Liver (tissue), 9 donors: ENCODE results near the gene SHTN1. TPM values are rescaled to one million over a fixed set of nuclear protein-coding genes. Genes with fewer than 3 reads are reported as not detected.

Experiments
- DNase-seq: peaks from one replicate; pipeline ENCODE4 v3.0.0-alpha.2; 2017; ENCODE audit warnings: low spot score
- H3K27ac ChIP-seq, 2 donors: one replicate each; pipeline ENCODE4 v1.7.0; 2013; ENCODE audit warnings: inconsistent platforms in 2 of 2, low read length in 2 of 2, control low read depth in 1 of 2, low read depth in 1 of 2, mild to moderate bottlenecking in 1 of 2
- H3K27me3 ChIP-seq, 4 donors: one replicate each; pipeline versions ENCODE4 v1.6.1 to v1.7.0; 2013; ENCODE audit warnings: low read length in 3 of 4, inconsistent platforms in 1 of 4, mild to moderate bottlenecking in 1 of 4, moderate library complexity in 1 of 4; ENCODE audit not compliant: control insufficient read depth in 4 of 4, insufficient read depth in 4 of 4
- H3K36me3 ChIP-seq, 4 donors: one replicate each; pipeline versions ENCODE4 v1.6.1 to v1.7.0; 2013; ENCODE audit warnings: low read length in 3 of 4, mild to moderate bottlenecking in 3 of 4, low read depth in 1 of 4, moderate library complexity in 1 of 4; ENCODE audit not compliant: control insufficient read depth in 4 of 4, insufficient read depth in 3 of 4
- H3K4me1 ChIP-seq, 4 donors: one replicate each; pipeline versions ENCODE4 v1.6.1 to v1.7.0; 2013; ENCODE audit warnings: low read length in 3 of 4, mild to moderate bottlenecking in 3 of 4, moderate library complexity in 1 of 4; ENCODE audit not compliant: control insufficient read depth in 4 of 4, insufficient read depth in 4 of 4
- H3K4me3 ChIP-seq, 3 donors: one replicate each; pipeline versions ENCODE4 v1.6.1 to v1.7.0; 2013; ENCODE audit warnings: low read length in 3 of 3, control low read depth in 1 of 3, low read depth in 1 of 3, mild to moderate bottlenecking in 1 of 3
- H3K9ac ChIP-seq, 2 donors: one replicate each; pipeline ENCODE4 v1.7.0; 2013; ENCODE audit warnings: low read length in 2 of 2, mild to moderate bottlenecking in 2 of 2, moderate library complexity in 2 of 2, control low read depth in 1 of 2, low read depth in 1 of 2
- H3K9me3 ChIP-seq, 4 donors: one replicate each; pipeline versions ENCODE4 v1.6.1 to v1.7.0; 2013; ENCODE audit warnings: low read length in 3 of 4; ENCODE audit not compliant: control insufficient read depth in 4 of 4
- ATF3 ChIP-seq: IDR thresholded peaks from 2 replicates; pipeline ENCODE4 v1.6.1; 2016; ENCODE audit warnings: antibody characterized with exemption
- CTCF ChIP-seq: fragments of 150-350 bp; IDR thresholded peaks from 2 replicates; pipeline ENCODE4 v1.5.1; 2017; ENCODE audit warnings: improper control_type of control experiment, low read depth, low read length; ENCODE audit not compliant: missing input control
- EGR1 ChIP-seq, 2 donors: IDR thresholded peaks; 2 replicates each; pipeline ENCODE4 v1.6.1; 2016 to 2018; ENCODE audit warnings: antibody characterized with exemption in 2 of 2, low read depth in 2 of 2
- FOXA1 ChIP-seq: IDR thresholded peaks from 2 replicates; pipeline ENCODE4 v1.6.1; 2016; ENCODE audit warnings: antibody characterized with exemption
- FOXA2 ChIP-seq: IDR thresholded peaks from 2 replicates; pipeline ENCODE4 v1.6.1; 2016; ENCODE audit warnings: antibody characterized with exemption
- GABPA ChIP-seq, 2 donors: IDR thresholded peaks in 1 of 2; conservative IDR thresholded peaks in 1 of 2; 2 replicates each; pipeline ENCODE4 v1.6.1; 2016; ENCODE audit warnings: antibody characterized with exemption in 2 of 2, mild to moderate bottlenecking in 1 of 2, moderate library complexity in 1 of 2
- HNF4A ChIP-seq, 2 donors: conservative IDR thresholded peaks; 2 replicates each; pipeline ENCODE4 v1.6.1; 2016; ENCODE audit warnings: antibody characterized with exemption in 2 of 2, mild to moderate bottlenecking in 2 of 2
- HNF4G ChIP-seq: IDR thresholded peaks from 2 replicates; pipeline ENCODE4 v1.6.1; 2016; ENCODE audit warnings: antibody characterized with exemption
- JUND ChIP-seq, 2 donors: IDR thresholded peaks; 2 replicates each; pipeline ENCODE4 v1.6.1; 2016; ENCODE audit warnings: antibody characterized with exemption in 2 of 2
- MAX ChIP-seq: IDR thresholded peaks from 2 replicates; pipeline ENCODE4 v1.6.1; 2016; ENCODE audit warnings: antibody characterized with exemption
- NR2F2 ChIP-seq: IDR thresholded peaks from 2 replicates; pipeline ENCODE4 v1.6.1; 2016; ENCODE audit warnings: antibody characterized with exemption
- RAD21 ChIP-seq, 2 donors: IDR thresholded peaks; 2 replicates each; pipeline ENCODE4 v1.6.1; 2016; ENCODE audit warnings: antibody characterized with exemption in 2 of 2, mild to moderate bottlenecking in 2 of 2
- REST ChIP-seq: IDR thresholded peaks from 2 replicates; pipeline ENCODE4 v1.6.1; 2016; ENCODE audit warnings: antibody characterized with exemption, mild to moderate bottlenecking
- RXRA ChIP-seq, 2 donors: IDR thresholded peaks; 2 replicates each; pipeline ENCODE4 v1.6.1; 2017 to 2018; ENCODE audit warnings: antibody characterized with exemption in 2 of 2, mild to moderate bottlenecking in 1 of 2
- SP1 ChIP-seq: IDR thresholded peaks from 2 replicates; pipeline ENCODE4 v1.6.1; 2018; ENCODE audit warnings: antibody characterized with exemption, mild to moderate bottlenecking
- TAF1 ChIP-seq: conservative IDR thresholded peaks from 2 replicates; pipeline ENCODE4 v1.6.1; 2016; ENCODE audit warnings: antibody characterized with exemption, mild to moderate bottlenecking
- YY1 ChIP-seq: IDR thresholded peaks from 2 replicates; pipeline ENCODE4 v1.6.1; 2016; ENCODE audit warnings: antibody characterized with exemption, mild to moderate bottlenecking
- ZBTB33 ChIP-seq: IDR thresholded peaks from 2 replicates; pipeline ENCODE4 v1.6.1; 2016; ENCODE audit warnings: antibody characterized with exemption
- WGBS: extraction: QIAGEN DNeasy Blood & Tissue Kit; methylation state at CpG from one replicate; pipeline ENCODE4 v1.1.7; 2013; 5-methylcytosine and 5-hydroxymethylcytosine counted together
- polyA plus RNA-seq, 2 donors: library from polyadenylated mRNA; stranded (reverse) in 1 of 2; unstranded in 1 of 2; fragments of 200-250 nt in 1 of 2; fragments of >200 nt in 1 of 2; fragmentation: Nextera tagmentation in 1 of 2; extraction: Ambion mirVana in 1 of 2; gene quantifications; one replicate each; pipeline versions ENCODE4 v1.2.1 to v1.2.3, GENCODE V29; 2013 to 2015
- total RNA-seq, 2 donors: library from RNA; depleted of rRNA; stranded (reverse); fragments of >200 nt; gene quantifications; one replicate each; pipeline ENCODE4 v1.2.3, GENCODE V29; 2014
- donor health status: healthy.
- donor health status: healthy.
- donor health status: healthy.
- donor health status: healthy.
- donor health status: healthy.

Gene SHTN1
- total and polyA plus RNA-seq, 4 donors: 3.2 to 11.7 (median 10.3) TPM

- Histone ChIP-seq H3K9ac (no peak overlapping the region), H3K9me3 (no peaks in the 10 kb centered on the region), H3K36me3 (no peaks in the 10 kb centered on the region), H3K4me1 (peaks cover 0 to 5% (median 2%) of the 10 kb centered on the region in 4 donors), H3K4me3 (no peak overlapping the region), H3K27ac (no peak overlapping the region), H3K27me3 (no peaks in the 10 kb centered on the region)
- no peak for DNase-seq
- TF ChIP-seq ZBTB33: no peak
- no peak for TF ChIP-seq TAF1
- TF ChIP-seq GABPA (IDR thresholded peaks at IDR 0.05 in 1 of 2, conservative IDR thresholded peaks at IDR 0.05 in 1 of 2): no peak
- no peak for TF ChIP-seq FOXA1
- TF ChIP-seq MAX: no peak
- TF ChIP-seq RXRA (IDR thresholded peaks at IDR 0.05): no peak
- no peak for TF ChIP-seq JUND (IDR thresholded peaks at IDR 0.05)
- no peak for TF ChIP-seq HNF4G
- TF ChIP-seq EGR1 (IDR thresholded peaks at IDR 0.05; ENCODE audit: low read depth in 2 of 2): no peak
- TF ChIP-seq CTCF: no peak
- TF ChIP-seq FOXA2: no peak
- TF ChIP-seq YY1: no peak
- no peak for TF ChIP-seq NR2F2
- no peak for TF ChIP-seq SP1
- no peak for TF ChIP-seq HNF4A (conservative IDR thresholded peaks at IDR 0.05)
- no peak for TF ChIP-seq REST
- no peak for TF ChIP-seq RAD21 (IDR thresholded peaks at IDR 0.05)
- TF ChIP-seq ATF3: no peak
- 92% methylated on average over 4 of the region's 4 CpGs for WGBS
These were observed 15.5 kb downstream of the SHTN1 start for GRCh38 chr10:116989439-116989838.

GRCh38 chr10:116988311-116988710 lies 16.7 kb downstream of the SHTN1 start:
- DNase-seq: no peak

More at GRCh38 chr10:116988311-116988710, 16.7 kb downstream of the SHTN1 start:
- peaks cover 0 to 5% (median 0%) of the 10 kb centered on the region in 4 donors for H3K4me1 ChIP-seq
- H3K9me3 ChIP-seq: no peaks in the 10 kb centered on the region
- H3K27ac ChIP-seq: no peak overlapping the region
- no peaks in the 10 kb centered on the region for H3K36me3 ChIP-seq
- H3K27me3 ChIP-seq: no peaks in the 10 kb centered on the region
- no peak overlapping the region for H3K4me3 ChIP-seq
- H3K9ac ChIP-seq: no peak overlapping the region
- TF ChIP-seq RAD21 (IDR thresholded peaks at IDR 0.05): no peak
- TF ChIP-seq FOXA1: no peak
- no peak for TF ChIP-seq GABPA (IDR thresholded peaks at IDR 0.05 in 1 of 2, conservative IDR thresholded peaks at IDR 0.05 in 1 of 2)
- TF ChIP-seq CTCF: no peak
- TF ChIP-seq YY1: no peak
- TF ChIP-seq JUND (IDR thresholded peaks at IDR 0.05): no peak
- TF ChIP-seq TAF1: no peak
- no peak for TF ChIP-seq FOXA2
- no peak for TF ChIP-seq HNF4G
- TF ChIP-seq NR2F2: no peak
- no peak for TF ChIP-seq ZBTB33
